NCI-H2196 (cell line): ENCODE measurements around the gene PEPD.

Experiments
- DNase-seq: peaks from one replicate; lab custom pipeline; 2025; ENCODE audit not compliant: unreplicated experiment; lab: John Stamatoyannopoulos, UW

Gene PEPD

GRCh38 chr19:33476151-33476707 is 45.4 kb downstream of the PEPD start:
- DNase-seq, result no peak

GRCh38 chr19:33473653-33474305 is 47.8 kb downstream of the PEPD start:
- DNase-seq, result no peak

GRCh38 chr19:33472691-33473652 is 48.6 kb downstream of the PEPD start:
- no peak for DNase-seq

- DNase-seq, result no peak
These were observed 49.4 kb downstream of the PEPD start for GRCh38 chr19:33472226-33472625.

GRCh38 chr19:33471111-33471996 is 50.2 kb downstream of the PEPD start:
- DNase-seq, result no peak

GRCh38 chr19:33470686-33471085 is 50.9 kb downstream of the PEPD start:
- DNase-seq, result no peak

- DNase-seq, result no peak
These were observed 51.6 kb downstream of the PEPD start for GRCh38 chr19:33470040-33470330.

- no peak for DNase-seq
These were observed 52.2 kb downstream of the PEPD start for GRCh38 chr19:33469171-33470039.

GRCh38 chr19:33468361-33469170 is 53.0 kb downstream of the PEPD start:
- no peak for DNase-seq

GRCh38 chr19:33467851-33468250 is 53.7 kb downstream of the PEPD start:
- DNase-seq, result no peak

GRCh38 chr19:33465834-33466233 is 55.8 kb downstream of the PEPD start:
- no peak for DNase-seq

GRCh38 chr19:33465371-33465770 is 56.2 kb downstream of the PEPD start:
- DNase-seq, result no peak

GRCh38 chr19:33464733-33465115 is 56.9 kb downstream of the PEPD start:
- DNase-seq, result no peak

- no peak for DNase-seq
These were observed 57.4 kb downstream of the PEPD start for GRCh38 chr19:33464010-33464732.

- no peak for DNase-seq
These were observed 58.4 kb downstream of the PEPD start for GRCh38 chr19:33463199-33463598.

- no peak for DNase-seq
These were observed 59.3 kb downstream of the PEPD start for GRCh38 chr19:33462112-33462791.

- no peak for DNase-seq
These were observed 60.1 kb downstream of the PEPD start for GRCh38 chr19:33461256-33462111.
